GM19023 (cell line): ENCODE measurements around the gene ADGRL3.

ENCODE experiments used
- ATAC-seq: cut with Tn5 transposase; IDR thresholded peaks from one replicate; pipeline ENCODE4 v1.9.1; 2021; ENCODE audit warnings: mild to moderate bottlenecking, moderate library complexity; ENCODE audit not compliant: unreplicated experiment

The ADGRL3 gene

DNA sequence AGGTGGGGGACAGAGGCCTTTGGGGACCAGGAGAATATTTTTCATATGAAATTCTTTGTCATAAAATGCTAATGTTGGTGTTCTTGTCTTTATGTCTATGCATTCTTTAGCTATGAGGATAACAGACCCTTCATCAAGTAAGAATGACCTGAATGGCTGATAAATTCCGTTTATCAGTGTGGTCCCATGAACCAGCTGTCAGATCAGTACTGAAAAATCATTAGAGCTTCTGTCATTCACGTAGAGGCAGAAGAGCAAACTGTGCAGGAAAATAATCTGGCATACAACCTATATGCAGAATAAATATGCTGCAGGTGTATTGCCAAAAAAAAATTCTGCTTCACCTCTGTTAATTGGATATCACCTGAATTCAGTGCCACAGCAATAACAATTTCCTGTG, 828.6 kb downstream of the ADGRL3 start:
- ATAC-seq: no peak

DNA sequence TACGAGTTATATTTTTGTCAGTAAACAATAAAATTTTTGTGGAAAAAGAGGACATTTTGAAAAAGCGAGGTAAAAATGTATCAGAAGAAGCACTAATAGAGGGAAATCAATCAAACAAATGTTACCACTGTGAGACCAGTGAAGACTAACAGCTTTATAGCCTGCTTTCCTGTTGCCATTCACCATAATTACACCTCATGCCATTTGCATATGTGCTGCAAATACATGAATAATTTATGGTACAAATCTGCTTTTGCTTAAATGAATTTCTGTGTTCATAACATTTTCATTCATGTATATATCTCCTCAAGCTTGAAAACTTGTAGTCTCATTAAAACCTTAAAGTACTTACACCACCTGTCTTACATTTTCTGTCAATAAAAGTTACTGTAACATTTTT, 830.8 kb downstream of the ADGRL3 start:
- no peak for ATAC-seq

- ATAC-seq: no peak
These were observed 837.4 kb downstream of the ADGRL3 start for GRCh38 chr4:62037571-62037970.

GRCh38 chr4:62051332-62051731, 851.2 kb downstream of the ADGRL3 start:
- no peak for ATAC-seq

GRCh38 chr4:62053974-62054373, 853.8 kb downstream of the ADGRL3 start:
- ATAC-seq: no peak

GRCh38 chr4:62057031-62057430, 856.9 kb downstream of the ADGRL3 start:
- ATAC-seq: no peak

- ATAC-seq: no peak
These were observed 858.4 kb downstream of the ADGRL3 start for GRCh38 chr4:62058571-62058970.

DNA sequence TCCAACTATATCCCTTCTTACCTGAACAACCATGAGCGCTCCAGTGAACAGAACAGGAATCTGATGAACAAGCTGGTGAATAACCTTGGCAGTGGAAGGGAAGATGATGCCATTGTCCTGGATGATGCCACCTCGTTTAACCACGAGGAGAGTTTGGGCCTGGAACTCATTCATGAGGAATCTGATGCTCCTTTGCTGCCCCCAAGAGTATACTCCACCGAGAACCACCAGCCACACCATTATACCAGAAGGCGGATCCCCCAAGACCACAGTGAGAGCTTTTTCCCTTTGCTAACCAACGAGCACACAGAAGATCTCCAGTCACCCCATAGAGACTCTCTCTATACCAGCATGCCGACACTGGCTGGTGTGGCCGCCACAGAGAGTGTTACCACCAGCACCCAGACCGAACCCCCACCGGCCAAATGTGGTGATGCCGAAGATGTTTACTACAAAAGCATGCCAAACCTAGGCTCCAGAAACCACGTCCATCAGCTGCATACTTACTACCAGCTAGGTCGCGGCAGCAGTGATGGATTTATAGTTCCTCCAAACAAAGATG, 870.2 kb downstream of the ADGRL3 start:
- no peak for ATAC-seq

- ATAC-seq: no peak
These were observed 875.0 kb downstream of the ADGRL3 start for GRCh38 chr4:62075089-62075488.

DNA sequence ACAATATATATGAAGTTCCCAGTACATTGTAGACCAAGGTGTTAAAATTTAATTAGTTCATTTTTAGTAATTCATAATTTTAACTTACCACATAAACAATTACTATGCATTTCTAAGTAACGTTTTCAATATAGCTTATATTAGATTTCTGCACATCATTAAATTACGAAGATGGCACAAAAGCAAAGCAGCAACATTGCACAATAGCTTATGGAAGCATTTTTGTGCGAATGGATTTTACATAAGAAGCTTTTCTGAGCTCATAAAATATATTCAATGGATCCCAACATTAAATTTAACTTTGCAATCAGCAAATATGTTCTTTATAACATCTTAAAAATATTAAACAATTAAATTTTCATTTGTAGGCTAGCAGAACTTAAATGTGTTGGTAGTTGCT, 875.4 kb downstream of the ADGRL3 start:
- no peak for ATAC-seq

GRCh38 chr4:62077406-62077805, 877.3 kb downstream of the ADGRL3 start:
- ATAC-seq: no peak

GRCh38 chr4:62080431-62080830, 880.3 kb downstream of the ADGRL3 start:
- ATAC-seq: no peak

DNA sequence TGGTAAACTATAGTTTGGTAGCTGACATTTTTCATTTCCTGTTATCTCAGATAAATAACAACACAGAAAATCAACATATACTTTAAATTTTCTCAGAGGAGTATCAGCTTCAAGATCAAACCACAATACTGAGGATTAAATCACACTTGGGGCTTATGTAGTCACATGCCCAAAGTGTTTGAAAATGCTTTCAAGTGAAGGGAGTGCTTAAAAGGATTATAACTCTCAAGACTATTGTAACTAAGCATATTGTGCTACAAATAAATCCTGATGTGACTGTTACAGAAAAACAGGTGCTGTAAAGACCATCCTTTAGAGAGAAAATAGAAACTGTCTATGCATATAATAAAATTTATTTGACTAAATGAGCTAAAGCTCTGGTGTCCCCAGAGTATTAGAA, 887.6 kb downstream of the ADGRL3 start:
- ATAC-seq: no peak

DNA sequence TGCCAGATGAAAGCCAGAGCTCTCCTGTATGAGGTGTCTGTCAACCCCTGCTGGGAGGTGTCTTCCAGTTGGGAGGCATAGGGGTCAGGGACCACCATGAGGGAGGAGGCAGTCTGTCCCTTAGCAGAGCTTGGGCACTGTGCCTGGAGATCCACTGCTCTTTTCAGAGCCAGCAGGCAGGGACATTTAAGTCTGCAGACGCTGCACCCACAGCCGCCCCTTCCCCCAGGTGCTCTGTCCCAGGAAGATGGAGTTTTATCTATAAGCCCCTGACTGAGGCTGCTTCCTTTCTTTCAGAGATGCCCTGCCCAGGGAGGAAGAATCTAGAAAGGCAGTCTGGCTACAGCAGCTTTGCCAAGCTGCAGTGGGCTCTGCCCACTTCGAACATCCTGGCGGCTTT, 893.6 kb downstream of the ADGRL3 start:
- ATAC-seq: no peak

DNA sequence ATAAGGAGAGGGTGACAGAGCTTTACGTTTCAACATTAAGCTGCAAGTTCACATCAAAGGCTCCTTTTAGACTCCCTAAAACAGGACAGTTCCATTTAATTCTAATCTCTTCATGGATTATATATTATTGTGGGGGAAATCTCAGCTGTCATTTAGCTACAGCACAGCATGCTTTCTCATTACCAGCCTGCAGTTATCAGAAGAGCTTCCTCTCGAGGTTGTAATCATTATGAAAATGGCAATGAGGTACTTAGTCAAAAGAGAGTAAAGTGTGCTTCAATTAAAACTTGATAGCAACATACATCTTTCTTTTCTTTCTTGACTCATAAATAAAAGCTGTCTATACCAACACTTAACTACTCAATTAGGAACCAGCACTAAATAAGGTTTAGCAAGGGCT, 896.8 kb downstream of the ADGRL3 start:
- ATAC-seq: no peak

DNA sequence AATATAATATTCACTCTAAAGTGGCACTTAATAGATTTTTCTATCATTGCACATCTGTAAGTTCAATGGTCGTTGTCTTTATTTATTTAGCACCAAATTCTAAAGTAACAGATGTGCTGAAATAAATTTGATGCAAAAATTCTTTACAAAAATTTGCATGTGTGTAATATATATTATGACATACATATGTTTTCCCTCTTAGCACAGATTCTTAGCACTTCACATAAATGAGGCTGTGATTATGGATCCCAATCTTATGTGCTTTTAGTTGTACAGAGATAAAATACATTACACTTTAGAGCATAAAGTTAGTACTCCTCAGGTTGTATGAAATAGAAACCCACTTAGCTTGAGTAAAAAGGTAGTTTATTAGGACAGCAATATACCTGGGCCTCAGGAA, 915.1 kb downstream of the ADGRL3 start:
- ATAC-seq: no peak

- ATAC-seq: no peak
These were observed 917.8 kb downstream of the ADGRL3 start for GRCh38 chr4:62117886-62118285.

GRCh38 chr4:62118558-62118957, 918.4 kb downstream of the ADGRL3 start:
- no peak for ATAC-seq

GRCh38 chr4:62119195-62119594, 919.1 kb downstream of the ADGRL3 start:
- ATAC-seq: no peak

- no peak for ATAC-seq
These were observed 926.1 kb downstream of the ADGRL3 start for GRCh38 chr4:62126064-62126732.
